Chondrocyte (in vitro differentiated cells): ENCODE measurements around the gene MICAL3. TPM values are rescaled to one million over a fixed set of nuclear protein-coding genes. Genes with fewer than 3 reads are reported as not detected.

ENCODE experiments used
- DNase-seq: peaks from one replicate; pipeline ENCODE4 v3.0.0; 2021; ENCODE audit warnings: mixed read lengths, low spot score
- H3K27ac Mint-ChIP-seq: one replicate; pipeline ENCODE4 v1.8.0; 2021; ENCODE audit warnings: mild to moderate bottlenecking, moderate library complexity, mixed read lengths; ENCODE audit not compliant: unreplicated experiment
- H3K27me3 Mint-ChIP-seq: 2 replicates; pipeline ENCODE4 v1.8.0; 2021; ENCODE audit warnings: low read depth, mixed read lengths
- H3K36me3 Mint-ChIP-seq: 2 replicates; pipeline ENCODE4 v1.8.0; 2021; ENCODE audit warnings: low read depth, mixed read lengths
- H3K4me1 Mint-ChIP-seq: 2 replicates; pipeline ENCODE4 v1.8.0; 2021; ENCODE audit warnings: low read depth, mild to moderate bottlenecking, mixed read lengths
- H3K4me3 Mint-ChIP-seq: one replicate; pipeline ENCODE4 v1.8.0; 2021; ENCODE audit warnings: mild to moderate bottlenecking, moderate library complexity, mixed read lengths; ENCODE audit not compliant: unreplicated experiment
- H3K9me3 Mint-ChIP-seq: 2 replicates; pipeline ENCODE4 v1.8.0; 2021; ENCODE audit warnings: low read depth, mixed read lengths
- CTCF ChIP-seq: fragments of 200-600 bp; sonication (generic); IDR thresholded peaks from 2 replicates; pipeline ENCODE4 v1.5.0; 2021; ENCODE audit warnings: antibody characterized with exemption, mild to moderate bottlenecking, moderate library complexity
- total RNA-seq: library from RNA; stranded (reverse); gene quantifications from 3 replicates; pipeline ENCODE4 v1.2.1, GENCODE V29; 2021

MICAL3 gene
- total RNA-seq, 1 donor from 2014 or later = 68.2 TPM

- no peak for TF ChIP-seq CTCF
- no peaks in the 10 kb centered on the region for H3K9me3 Mint-ChIP-seq
- H3K36me3 Mint-ChIP-seq = peaks cover 13% of the 10 kb centered on the region
- H3K27me3 Mint-ChIP-seq = no peaks in the 10 kb centered on the region
- DNase-seq = no peak
- no peak overlapping the region for H3K4me3 Mint-ChIP-seq
- H3K27ac Mint-ChIP-seq = no peak overlapping the region
- no peaks in the 10 kb centered on the region for H3K4me1 Mint-ChIP-seq
These were observed 220.6 kb downstream of the MICAL3 start for GRCh38 chr22:17803609-17804270.

GRCh38 chr22:17802822-17803221 lies 221.5 kb downstream of the MICAL3 start:
- Mint-ChIP-seq H3K27ac (no peak overlapping the region), H3K36me3 (peaks cover 13% of the 10 kb centered on the region), H3K27me3 (no peaks in the 10 kb centered on the region), H3K4me3 (no peak overlapping the region), H3K4me1 (no peaks in the 10 kb centered on the region), H3K9me3 (no peaks in the 10 kb centered on the region)
- no peak for TF ChIP-seq CTCF
- DNase-seq = no peak

- no peak for TF ChIP-seq CTCF
- no peak for DNase-seq
- no peaks in the 10 kb centered on the region for H3K27me3 Mint-ChIP-seq
- no peak overlapping the region for H3K4me3 Mint-ChIP-seq
- H3K36me3 Mint-ChIP-seq = peaks cover 9% of the 10 kb centered on the region
- H3K4me1 Mint-ChIP-seq = no peaks in the 10 kb centered on the region
- H3K9me3 Mint-ChIP-seq = no peaks in the 10 kb centered on the region
- H3K27ac Mint-ChIP-seq = no peak overlapping the region
These were observed 221.9 kb downstream of the MICAL3 start for GRCh38 chr22:17802411-17802810.

GRCh38 chr22:17797721-17798559 lies 226.4 kb downstream of the MICAL3 start:
- Mint-ChIP-seq H3K4me3 (no peak overlapping the region), H3K9me3 (no peaks in the 10 kb centered on the region), H3K27ac (no peak overlapping the region), H3K36me3 (peaks cover 6% of the 10 kb centered on the region), H3K27me3 (no peaks in the 10 kb centered on the region), H3K4me1 (no peaks in the 10 kb centered on the region)
- DNase-seq = no peak
- no peak for TF ChIP-seq CTCF

GRCh38 chr22:17796695-17797094 lies 227.7 kb downstream of the MICAL3 start:
- peaks cover 6% of the 10 kb centered on the region for H3K36me3 Mint-ChIP-seq
- no peaks in the 10 kb centered on the region for H3K27me3 Mint-ChIP-seq
- H3K27ac Mint-ChIP-seq = no peak overlapping the region
- no peaks in the 10 kb centered on the region for H3K4me1 Mint-ChIP-seq
- no peak for DNase-seq
- no peak overlapping the region for H3K4me3 Mint-ChIP-seq
- TF ChIP-seq CTCF = no peak
- H3K9me3 Mint-ChIP-seq = no peaks in the 10 kb centered on the region
